GM12878 (cell line): ENCODE data around the gene KCNQ1. TPM values are rescaled to one million over a fixed set of nuclear protein-coding genes. Genes with fewer than 3 reads are reported as not detected.

Source experiments
- ATAC-seq: fragments of 200-7000 bp; cut with Tn5 transposase; 3 replicates; pipeline ENCODE4 v1.9.1; 2020; ENCODE audit warnings: mild to moderate bottlenecking, moderate library complexity
- BruUV-seq: library from RNA; stranded (reverse); fragments of 400-500 nt; replicated peaks from 2 replicates; lab custom pipeline; 2021; lab: Mats Ljungman, UMichigan
- CTCF ChIA-PET: fragments of 300-600 bp; sonication (Branson Sonifier 250); formaldehyde crosslinking; extraction: SDS; loops from one replicate; lab custom pipeline; 2021; ENCODE audit warnings: inconsistent platforms; lab: Yijun Ruan, JAX
- POLR2A ChIA-PET: fragments of 350-600 bp; formaldehyde crosslinking; extraction: SDS; loops from one replicate; lab custom pipeline; 2021; ENCODE audit warnings: inconsistent platforms; lab: Charles Lee
- RAD21 ChIA-PET: fragments of 300-600 bp; sonication (Branson Sonifier 250); formaldehyde crosslinking; loops from one replicate; lab custom pipeline; 2023; ENCODE audit warnings: antibody characterized with exemption; ENCODE audit not compliant: unreplicated experiment; lab: Charles Lee
- SMC1A ChIA-PET: fragments of 300-600 bp; sonication (Branson Sonifier 250); formaldehyde crosslinking; loops from one replicate; lab custom pipeline; 2023; ENCODE audit not compliant: unreplicated experiment, uncharacterized antibody; lab: Charles Lee
- DNase-seq: peaks from one replicate; pipeline ENCODE4 v3.0.0-alpha.2; 2011; ENCODE audit warnings: low read depth, low spot score
- FAIRE-seq: peaks from 3 replicates; lab custom pipeline; 2011; peaks lifted over from hg19 to GRCh38; lab: Jason Lieb, UNC
- H2AFZ ChIP-seq: 2 replicates; pipeline ENCODE4 v1.6.0; 2011; ENCODE audit warnings: low read depth, low read length, control low read depth; ENCODE audit not compliant: control insufficient read depth
- H3K27ac ChIP-seq: 2 replicates; pipeline ENCODE4 v1.5.1; 2011; ENCODE audit warnings: control low read depth; ENCODE audit not compliant: control insufficient read depth, insufficient read depth
- H3K27me3 ChIP-seq, 2 experiments: replicated peaks in 1 of 2; 2 replicates each; pipeline versions ENCODE4 v1.6.0 to v1.6.1; 2011; ENCODE audit warnings: low read length in 1 of 2; ENCODE audit not compliant: control insufficient read depth in 2 of 2, insufficient read depth in 2 of 2
- H3K36me3 ChIP-seq, 2 experiments: 2 replicates each; pipeline ENCODE4 v1.5.1; 2011; ENCODE audit warnings: low read length in 1 of 2; ENCODE audit not compliant: control insufficient read depth in 2 of 2, insufficient read depth in 2 of 2
- H3K4me1 ChIP-seq: 2 replicates; pipeline ENCODE4 v1.6.1; 2011; ENCODE audit warnings: mild to moderate bottlenecking, low read length, moderate library complexity, mixed read lengths; ENCODE audit not compliant: control insufficient read depth, insufficient read depth
- H3K4me2 ChIP-seq: 2 replicates; pipeline ENCODE4 v1.6.0; 2011; ENCODE audit warnings: control low read depth; ENCODE audit not compliant: control insufficient read depth, insufficient read depth
- H3K4me3 ChIP-seq: fragments of 200-600 bp; sonication (generic); 2 replicates; pipeline ENCODE4 v1.5.1; 2016
- H3K79me2 ChIP-seq: 2 replicates; pipeline ENCODE4 v1.6.0; 2011; ENCODE audit warnings: low read length; ENCODE audit not compliant: control insufficient read depth, insufficient read depth
- H3K9ac ChIP-seq: 2 replicates; pipeline ENCODE4 v1.8.0; 2011; ENCODE audit warnings: low read length, control low read depth, mixed read lengths; ENCODE audit not compliant: control insufficient read depth, insufficient read depth
- H3K9me3 ChIP-seq: replicated peaks from 3 replicates; pipeline ENCODE4 v1.5.1; 2011; ENCODE audit warnings: mild to moderate bottlenecking, low read length; ENCODE audit not compliant: control insufficient read depth, insufficient read depth
- H4K20me1 ChIP-seq: 2 replicates; pipeline ENCODE4 v1.6.0; 2011; ENCODE audit not compliant: control insufficient read depth, insufficient read depth
- BACH1 ChIP-seq: fragments of 450-650 bp; IDR thresholded peaks from 2 replicates; pipeline ENCODE4 v1.6.1; 2017; ENCODE audit warnings: mild to moderate bottlenecking, borderline replicate concordance
- CBX3 ChIP-seq: fragments of 200-600 bp; sonication (generic); IDR thresholded peaks from 2 replicates; pipeline ENCODE4 v1.6.1; 2016; ENCODE audit warnings: low read depth, borderline replicate concordance
- CEBPZ ChIP-seq: fragments of 150-350 bp; IDR thresholded peaks from 2 replicates; pipeline ENCODE4 v1.6.1; 2016; ENCODE audit warnings: low read depth, low read length
- HDGF ChIP-seq: fragments of 450-650 bp; IDR thresholded peaks from 2 replicates; pipeline ENCODE4 v1.6.1; 2016; ENCODE audit warnings: antibody characterized with exemption
- KLF5 ChIP-seq: fragments of 450-650 bp; IDR thresholded peaks from 2 replicates; pipeline ENCODE4 v1.6.1; 2014; ENCODE audit warnings: mild to moderate bottlenecking; ENCODE audit not compliant: partially characterized antibody
- LARP7 ChIP-seq: fragments of 450-650 bp; IDR thresholded peaks from 2 replicates; pipeline ENCODE4 v1.6.1; 2017; ENCODE audit warnings: mild to moderate bottlenecking
- MEF2A ChIP-seq: IDR thresholded peaks from 2 replicates; pipeline ENCODE4 v1.6.1; 2011; ENCODE audit warnings: low read depth, mild to moderate bottlenecking, low read length, moderate library complexity; ENCODE audit not compliant: insufficient read depth
- MTA2 ChIP-seq: fragments of 450-650 bp; IDR thresholded peaks from 2 replicates; pipeline ENCODE4 v1.6.1; 2016; ENCODE audit warnings: low read depth, mild to moderate bottlenecking, moderate library complexity
- MTA3 ChIP-seq: IDR thresholded peaks from 2 replicates; pipeline ENCODE4 v1.6.1; 2012; ENCODE audit warnings: low read length, inconsistent platforms, borderline replicate concordance
- MXI1 ChIP-seq: fragments of 150-350 bp; IDR thresholded peaks from 2 replicates; pipeline ENCODE4 v1.6.1; 2011; ENCODE audit warnings: low read depth, mild to moderate bottlenecking, inconsistent platforms, low read length, improper control_type of control experiment
- NBN ChIP-seq: fragments of 450-650 bp; IDR thresholded peaks from 2 replicates; pipeline ENCODE4 v1.6.1; 2016
- SMAD5 ChIP-seq: IDR thresholded peaks from 2 replicates; pipeline ENCODE4 v1.6.1; 2016; ENCODE audit warnings: antibody characterized with exemption, low read depth
- ZBTB4 ChIP-seq: fragments of 450-650 bp; formaldehyde crosslinking; IDR thresholded peaks from 2 replicates; pipeline ENCODE4 v1.4.0; 2022; ENCODE audit warnings: mild to moderate bottlenecking, moderate library complexity
- ZBTB40 ChIP-seq: fragments of 450-650 bp; IDR thresholded peaks from 2 replicates; pipeline ENCODE4 v1.6.1; 2016; ENCODE audit warnings: mild to moderate bottlenecking, moderate library complexity, borderline replicate concordance
- WGBS: methylation state at CpG from one replicate; pipeline ENCODE4 v1.1.6; 2016; ENCODE audit warnings: low lambda C conversion rate; ENCODE audit not compliant: insufficient replicate concordance, insufficient coverage; ENCODE audit errors: missing lambda C conversion rate; 5-methylcytosine and 5-hydroxymethylcytosine counted together
- in situ Hi-C: fragments of 300-500 bp; cut with MboI; formaldehyde crosslinking; loops from 9 replicates; pipeline ENCODE4 v1.14.3; 2018; ENCODE audit warnings: mixed read lengths
- intact Hi-C: fragments of 100-400 bp; cut with micrococcal nuclease; formaldehyde crosslinking; loops from one replicate; pipeline ENCODE4 v1.14.2; 2022; ENCODE audit not compliant: unreplicated experiment
- polyA plus RNA-seq, 11 experiments: library from polyadenylated mRNA; depleted of rRNA in 4 of 11; unstranded in 6 of 11; stranded (reverse) in 5 of 11; fragments of >200 nt; fragmentation: Nextera tagmentation in 4 of 11; fragmentation: Illumina TruSeq in 1 of 11; extraction: Ambion mirVana in 4 of 11; extraction: Trizol in 1 of 11; gene quantifications; 1 replicate in 1 of 11; 2 replicates in 10 of 11; pipeline versions ENCODE4 v1.2.1 to v1.2.3, GENCODE V29; 2011 to 2016; ENCODE audit warnings: inconsistent platforms in 2 of 11, missing spikeins in 2 of 11, low read depth in 1 of 11
- total RNA-seq, 4 experiments: library from RNA; depleted of rRNA in 3 of 4; stranded (reverse); fragments of >200 nt in 3 of 4; fragmentation: Illumina TruSeq in 1 of 4; extraction: Trizol in 1 of 4; gene quantifications; 2 replicates each; pipeline versions ENCODE4 v1.2.1 to v1.2.3, GENCODE V29; 2013 to 2021

KCNQ1 gene
- total and polyA plus RNA-seq, 10 of the 15 experiments (the other 5 are each of a cell fraction or from before 2014, with no cell fraction given): 0.03 to 0.15 (median 0.12) TPM; not detected in 7

- ATAC-seq (no peak), DNase-seq (no peak), FAIRE-seq (no peak)
- no peak overlapping the region for H3K27ac ChIP-seq
- no peaks in the 10 kb centered on the region for H4K20me1 ChIP-seq
- H3K4me1 ChIP-seq: no peaks in the 10 kb centered on the region
- no peak overlapping the region for H3K9ac ChIP-seq
- H2AFZ ChIP-seq: no peak overlapping the region
- BruUV-seq: no TSS peak
- ChIA-PET RAD21 (no interaction called here), POLR2A (no interaction called here), SMC1A (no interaction called here), CTCF (interaction anchor here (0.5 kb wide), 1 partner anchor 216 kb away, joined by 3 read pairs; no protein-coding TSS in a partner anchor)
- no peaks in the 10 kb centered on the region for H3K9me3 ChIP-seq
- H3K79me2 ChIP-seq: no peaks in the 10 kb centered on the region
- no peaks in the 10 kb centered on the region for H3K36me3 ChIP-seq
- in situ Hi-C loops (no loop called here), intact Hi-C loops (no loop called here)
- no peak overlapping the region for H3K4me3 ChIP-seq
- H3K27me3 ChIP-seq: no peaks in the 10 kb centered on the region
- H3K4me2 ChIP-seq: no peak overlapping the region
- 32% methylated on average over 20 of the region's 20 CpGs for WGBS
- TF ChIP-seq ZBTB4 (CRISPR knock-in tag) (no peak), CEBPZ (no peak), MTA3 (no peak), ZBTB40 (no peak), MXI1 (no peak), BACH1 (no peak), CBX3 (no peak), KLF5 (no peak), LARP7 (no peak), MEF2A (no peak), NBN (no peak), MTA2 (no peak), SMAD5 (no peak), HDGF (no peak)
Measured at GRCh38 chr11:2587132-2587930, 142.5 kb downstream of the KCNQ1 start.
